ENCODE results near the gene HOXB1.

HOXB1 gene

GRCh38 chr17:48530887-48531272 lies at the start of gene HOXB1:
HOXB1 (minus strand) TSS chr17:48531011; CDS start chr17:48530904, 107 bp downstream.
- no peak for DNase-seq

- DNase-seq = peak; percentile 42
These were observed 49.1 kb upstream of the HOXB1 start for GRCh38 chr17:48579760-48580554.

GRCh38 chr17:48579471-48579759 lies 48.6 kb upstream of the HOXB1 start:
- DNase-seq = no peak

- DNase-seq = peak; percentile 44
These were observed 48.0 kb upstream of the HOXB1 start for GRCh38 chr17:48578616-48579470.

GRCh38 chr17:48577946-48578615 lies 47.3 kb upstream of the HOXB1 start, which contains the start of gene HOXB4:
HOXB4 (minus strand) TSS chr17:48578350; CDS start chr17:48578319, 31 bp downstream.
- peak; percentile 71 for DNase-seq

- no peak for DNase-seq
These were observed 46.6 kb upstream of the HOXB1 start for GRCh38 chr17:48577330-48577945.

- no peak for DNase-seq
These were observed 45.9 kb upstream of the HOXB1 start for GRCh38 chr17:48576479-48577309.

- DNase-seq = no peak
These were observed 45.1 kb upstream of the HOXB1 start for GRCh38 chr17:48575673-48576478.

GRCh38 chr17:48575066-48575582 lies 44.3 kb upstream of the HOXB1 start:
- DNase-seq = peak; percentile 94

GRCh38 chr17:48574505-48575065 lies 43.8 kb upstream of the HOXB1 start:
- no peak for DNase-seq

GRCh38 chr17:48571826-48572417 lies 41.1 kb upstream of the HOXB1 start:
- no peak for DNase-seq

- peak; percentile 54 for DNase-seq
These were observed 40.4 kb upstream of the HOXB1 start for GRCh38 chr17:48571024-48571818.

GRCh38 chr17:48570325-48571023 lies 39.7 kb upstream of the HOXB1 start:
- no peak for DNase-seq

- peak; percentile 40 for DNase-seq
These were observed 39.0 kb upstream of the HOXB1 start for GRCh38 chr17:48569674-48570324.

- DNase-seq = no peak
These were observed 38.4 kb upstream of the HOXB1 start for GRCh38 chr17:48569240-48569582.

- no peak for DNase-seq
These were observed 37.9 kb upstream of the HOXB1 start for GRCh38 chr17:48568499-48569239.

- DNase-seq = no peak
These were observed 37.0 kb upstream of the HOXB1 start for GRCh38 chr17:48567646-48568354.
